ENCODE data around the gene CMKLR1. TPM values are rescaled to one million over a fixed set of nuclear protein-coding genes. Genes with fewer than 3 reads are reported as not detected.

CMKLR1 gene
- total RNA-seq, 2 donors from 2014 or later: not detected

DNA sequence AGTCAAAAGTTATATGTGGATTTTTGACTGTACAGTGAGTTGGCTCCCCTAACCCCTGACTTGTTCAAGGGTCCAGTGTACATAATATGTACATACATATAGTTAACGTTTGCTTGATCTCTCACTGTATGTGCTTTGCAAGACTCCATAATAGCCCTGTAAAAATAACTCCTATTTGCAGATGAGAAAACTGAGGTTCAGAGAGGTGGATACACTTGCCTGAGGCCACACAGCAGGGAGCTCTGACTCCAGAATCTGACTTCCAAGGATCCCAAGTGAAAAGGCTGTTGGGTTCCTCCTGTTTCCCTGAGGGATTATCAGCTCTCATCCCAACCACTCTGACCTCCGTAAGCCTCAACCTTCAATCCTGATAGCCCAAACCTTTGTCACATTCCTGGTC, 41.7 kb downstream of the CMKLR1 start:
- Histone ChIP-seq H3K4me3 (ENCODE audit: low read length) (no peak overlapping the region), H3K27me3 (ENCODE audit: control insufficient read depth, insufficient read depth, low read length, poor library complexity, severe bottlenecking) (no peaks in the 10 kb centered on the region), H3K9me3 (ENCODE audit: control insufficient read depth, low read length) (no peaks in the 10 kb centered on the region), H3K9ac (ENCODE audit: extremely low read depth, low read length, poor library complexity, severe bottlenecking) (no peak overlapping the region), H3K36me3 (ENCODE audit: control insufficient read depth, insufficient read depth, low read length) (no peaks in the 10 kb centered on the region), H3K4me1 (ENCODE audit: control insufficient read depth, insufficient read depth, low read length) (no peaks in the 10 kb centered on the region), H3K27ac (ENCODE audit: low read depth, low read length) (no peak overlapping the region)
- WGBS, 2 experiments (ENCODE audit: insufficient coverage in 1 of 2, insufficient read length in 1 of 2): 92% methylated on average over 2 of the region's 2 CpGs; no CpG with 5 or more reads in 1 of the 2 experiments
- Mint-ChIP-seq H3K4me3 (no peak overlapping the region), H3K27me3 (ENCODE audit: insufficient read depth) (peaks cover 2% of the 10 kb centered on the region), H3K4me1 (peaks cover 3% of the 10 kb centered on the region), H3K27ac (no peak overlapping the region), H3K36me3 (ENCODE audit: low read depth) (no peaks in the 10 kb centered on the region), H3K9me3 (no peaks in the 10 kb centered on the region)
- TF ChIP-seq, protein P1, sequence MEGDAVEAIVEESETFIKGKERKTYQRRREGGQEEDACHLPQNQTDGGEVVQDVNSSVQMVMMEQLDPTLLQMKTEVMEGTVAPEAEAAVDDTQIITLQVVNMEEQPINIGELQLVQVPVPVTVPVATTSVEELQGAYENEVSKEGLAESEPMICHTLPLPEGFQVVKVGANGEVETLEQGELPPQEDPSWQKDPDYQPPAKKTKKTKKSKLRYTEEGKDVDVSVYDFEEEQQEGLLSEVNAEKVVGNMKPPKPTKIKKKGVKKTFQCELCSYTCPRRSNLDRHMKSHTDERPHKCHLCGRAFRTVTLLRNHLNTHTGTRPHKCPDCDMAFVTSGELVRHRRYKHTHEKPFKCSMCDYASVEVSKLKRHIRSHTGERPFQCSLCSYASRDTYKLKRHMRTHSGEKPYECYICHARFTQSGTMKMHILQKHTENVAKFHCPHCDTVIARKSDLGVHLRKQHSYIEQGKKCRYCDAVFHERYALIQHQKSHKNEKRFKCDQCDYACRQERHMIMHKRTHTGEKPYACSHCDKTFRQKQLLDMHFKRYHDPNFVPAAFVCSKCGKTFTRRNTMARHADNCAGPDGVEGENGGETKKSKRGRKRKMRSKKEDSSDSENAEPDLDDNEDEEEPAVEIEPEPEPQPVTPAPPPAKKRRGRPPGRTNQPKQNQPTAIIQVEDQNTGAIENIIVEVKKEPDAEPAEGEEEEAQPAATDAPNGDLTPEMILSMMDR (conservative IDR thresholded peaks at IDR 0.05): no peak
- no peak for DNase-seq

DNA sequence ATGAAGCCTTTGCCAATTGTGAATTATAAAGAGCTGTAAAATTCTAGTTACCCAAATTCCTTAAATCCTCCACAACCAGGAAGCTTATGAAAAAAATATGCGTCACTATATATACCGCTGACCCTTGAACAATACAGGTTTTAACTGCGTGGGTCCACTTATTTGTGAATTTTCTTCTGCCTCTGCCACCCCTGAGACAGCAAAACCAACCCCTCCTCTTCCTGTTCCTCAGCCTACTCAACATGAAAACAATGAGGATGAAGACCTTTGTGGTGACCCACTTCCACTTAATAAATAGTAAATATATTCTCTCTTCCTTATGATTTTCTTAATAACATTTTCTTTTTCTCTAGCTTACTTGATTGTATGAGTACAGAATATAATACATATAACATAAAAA, 42.2 kb downstream of the CMKLR1 start:
- H3K27me3 Mint-ChIP-seq (ENCODE audit: insufficient read depth): peaks cover 2% of the 10 kb centered on the region
- TF ChIP-seq, protein P1 (conservative IDR thresholded peaks at IDR 0.05): no peak
- H3K27ac Mint-ChIP-seq: no peak overlapping the region
- DNase-seq: no peak
- H3K9me3 ChIP-seq (ENCODE audit: control insufficient read depth, low read length): no peaks in the 10 kb centered on the region
- no peaks in the 10 kb centered on the region for H3K27me3 ChIP-seq (ENCODE audit: control insufficient read depth, insufficient read depth, low read length, poor library complexity, severe bottlenecking)
- 85 to 86% methylated on average over 2 to 3 of the region's 3 CpGs for WGBS, 2 experiments (ENCODE audit: insufficient coverage in 1 of 2, insufficient read length in 1 of 2)
- no peaks in the 10 kb centered on the region for H3K4me1 Mint-ChIP-seq
- H3K36me3 ChIP-seq (ENCODE audit: control insufficient read depth, insufficient read depth, low read length): no peaks in the 10 kb centered on the region
- H3K4me1 ChIP-seq (ENCODE audit: control insufficient read depth, insufficient read depth, low read length): no peaks in the 10 kb centered on the region
- no peak overlapping the region for H3K9ac ChIP-seq (ENCODE audit: extremely low read depth, low read length, poor library complexity, severe bottlenecking)
- H3K9me3 Mint-ChIP-seq: no peaks in the 10 kb centered on the region
- no peak overlapping the region for H3K27ac ChIP-seq (ENCODE audit: low read depth, low read length)
- no peak overlapping the region for H3K4me3 Mint-ChIP-seq
- H3K4me3 ChIP-seq (ENCODE audit: low read length): no peak overlapping the region
- no peaks in the 10 kb centered on the region for H3K36me3 Mint-ChIP-seq (ENCODE audit: low read depth)

DNA sequence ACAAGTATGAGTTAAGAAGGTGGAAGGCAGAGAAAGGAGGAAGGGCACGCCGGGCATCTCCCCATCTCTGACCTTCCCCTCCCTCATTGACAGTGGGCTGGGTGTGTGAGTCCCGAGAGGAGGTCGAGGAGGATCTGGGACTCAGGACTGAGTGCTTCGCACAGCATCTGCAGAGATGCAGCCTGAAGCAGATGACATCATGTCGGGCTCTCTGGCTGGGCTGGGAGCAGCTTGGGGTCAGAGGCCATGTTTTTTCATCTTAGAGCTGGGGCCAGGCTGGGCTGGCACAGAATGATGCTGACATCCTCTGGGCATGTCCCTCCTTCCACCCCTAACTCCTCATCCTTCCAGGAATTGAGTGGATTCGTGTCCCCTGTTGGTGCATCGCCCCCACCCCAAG, 43.5 kb downstream of the CMKLR1 start:
- H3K27me3 Mint-ChIP-seq (ENCODE audit: insufficient read depth): peaks cover 2% of the 10 kb centered on the region

More for the DNA sequence above, 43.5 kb downstream of the CMKLR1 start:
- WGBS, 2 experiments (ENCODE audit: insufficient coverage in 1 of 2, insufficient read length in 1 of 2): 87 to 88% methylated on average over 2 to 8 of the region's 8 CpGs
- Mint-ChIP-seq H3K4me1 (no peaks in the 10 kb centered on the region), H3K36me3 (ENCODE audit: low read depth) (no peaks in the 10 kb centered on the region), H3K4me3 (no peak overlapping the region), H3K9me3 (no peaks in the 10 kb centered on the region), H3K27ac (peak overlapping the region; percentile 65)
- Histone ChIP-seq H3K27ac (ENCODE audit: low read depth, low read length) (no peak overlapping the region), H3K27me3 (ENCODE audit: control insufficient read depth, insufficient read depth, low read length, poor library complexity, severe bottlenecking) (no peaks in the 10 kb centered on the region), H3K9ac (ENCODE audit: extremely low read depth, low read length, poor library complexity, severe bottlenecking) (no peak overlapping the region), H3K36me3 (ENCODE audit: control insufficient read depth, insufficient read depth, low read length) (no peaks in the 10 kb centered on the region), H3K4me3 (ENCODE audit: low read length) (no peak overlapping the region), H3K4me1 (ENCODE audit: control insufficient read depth, insufficient read depth, low read length) (no peaks in the 10 kb centered on the region), H3K9me3 (ENCODE audit: control insufficient read depth, low read length) (no peaks in the 10 kb centered on the region)
- DNase-seq: no peak
- TF ChIP-seq, protein P1 (conservative IDR thresholded peaks at IDR 0.05): no peak
